C4-2B (cell line): ENCODE results near the gene FGF18.

ENCODE experiments used
- H3K27ac ChIP-seq: fragments of 450-650 bp; 2 replicates; pipeline ENCODE4 v1.5.1; 2017
- ZFX ChIP-seq: fragments of 450-650 bp; IDR thresholded peaks from 2 replicates; pipeline ENCODE4 v1.6.1; 2017
- TF ChIP-seq, protein P1 (sequence below): fragments of 450-650 bp; conservative IDR thresholded peaks from 2 replicates; pipeline ENCODE4 v1.5.1; 2017; ENCODE audit warnings: mild to moderate bottlenecking

The FGF18 gene

DNA sequence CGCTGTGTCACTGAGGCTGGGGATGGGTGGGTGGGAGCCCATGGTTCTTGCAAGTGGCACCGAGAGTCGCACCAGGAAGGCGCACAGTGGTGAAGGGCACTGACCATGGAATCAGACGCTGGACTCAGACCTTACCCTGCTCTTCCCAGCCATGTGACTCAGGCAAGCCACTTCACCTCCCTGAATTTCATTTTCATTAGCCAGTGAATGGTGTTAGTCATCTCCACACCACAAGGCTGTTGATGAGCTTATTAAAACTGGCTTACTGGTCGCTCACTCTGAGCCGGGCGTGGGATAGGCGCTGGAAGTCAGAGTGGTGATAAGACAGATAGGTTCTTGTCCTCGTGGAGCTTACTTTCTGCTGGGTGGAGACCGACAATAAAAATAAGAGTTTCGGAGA, 25.1 kb downstream of the FGF18 start:
- TF ChIP-seq, protein P1, sequence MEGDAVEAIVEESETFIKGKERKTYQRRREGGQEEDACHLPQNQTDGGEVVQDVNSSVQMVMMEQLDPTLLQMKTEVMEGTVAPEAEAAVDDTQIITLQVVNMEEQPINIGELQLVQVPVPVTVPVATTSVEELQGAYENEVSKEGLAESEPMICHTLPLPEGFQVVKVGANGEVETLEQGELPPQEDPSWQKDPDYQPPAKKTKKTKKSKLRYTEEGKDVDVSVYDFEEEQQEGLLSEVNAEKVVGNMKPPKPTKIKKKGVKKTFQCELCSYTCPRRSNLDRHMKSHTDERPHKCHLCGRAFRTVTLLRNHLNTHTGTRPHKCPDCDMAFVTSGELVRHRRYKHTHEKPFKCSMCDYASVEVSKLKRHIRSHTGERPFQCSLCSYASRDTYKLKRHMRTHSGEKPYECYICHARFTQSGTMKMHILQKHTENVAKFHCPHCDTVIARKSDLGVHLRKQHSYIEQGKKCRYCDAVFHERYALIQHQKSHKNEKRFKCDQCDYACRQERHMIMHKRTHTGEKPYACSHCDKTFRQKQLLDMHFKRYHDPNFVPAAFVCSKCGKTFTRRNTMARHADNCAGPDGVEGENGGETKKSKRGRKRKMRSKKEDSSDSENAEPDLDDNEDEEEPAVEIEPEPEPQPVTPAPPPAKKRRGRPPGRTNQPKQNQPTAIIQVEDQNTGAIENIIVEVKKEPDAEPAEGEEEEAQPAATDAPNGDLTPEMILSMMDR: no peak
- TF ChIP-seq ZFX: no peak
- no peak overlapping the region for H3K27ac ChIP-seq

DNA sequence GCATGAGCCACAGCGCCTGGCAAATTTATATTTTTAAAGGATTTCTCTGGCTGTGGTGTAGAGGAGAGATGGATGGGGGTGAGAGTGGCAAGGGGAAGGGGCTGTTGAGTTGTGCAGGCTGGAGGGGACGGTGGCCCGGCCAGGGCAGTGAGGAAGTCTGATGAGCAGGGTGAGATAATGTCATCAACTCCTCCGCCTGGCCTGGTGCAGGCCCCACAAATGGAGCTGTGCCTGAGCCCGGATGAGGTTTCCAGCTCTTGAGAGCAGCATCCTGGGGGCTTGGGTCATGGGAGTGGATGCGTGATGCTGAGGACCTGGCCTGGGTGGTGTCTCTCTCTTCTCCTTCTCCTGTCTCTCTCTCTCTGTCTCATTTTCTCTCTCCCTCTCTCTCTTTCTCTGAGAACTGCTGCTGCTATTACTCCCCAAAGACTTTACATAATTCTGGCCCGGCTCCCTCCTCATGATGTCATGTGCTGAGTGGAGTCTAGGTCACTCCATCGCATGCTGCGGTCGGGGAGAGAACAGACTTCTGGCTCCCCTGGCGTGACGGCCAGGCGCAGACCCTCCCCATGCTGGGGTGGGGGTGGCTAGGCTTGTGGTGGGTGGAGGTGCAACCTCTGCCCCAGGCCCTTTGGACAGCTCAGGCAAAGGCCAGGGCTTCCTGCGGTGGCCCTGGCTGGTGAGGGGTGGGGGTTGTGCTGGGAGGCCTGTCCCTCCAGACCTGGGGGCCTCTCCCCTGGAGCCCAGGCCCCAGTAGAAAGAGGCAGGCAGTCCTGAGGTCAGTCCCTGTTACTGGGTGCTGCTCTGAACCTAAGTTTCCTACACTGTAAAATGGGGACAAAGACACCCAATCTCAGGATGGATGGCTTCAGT, 26.4 kb downstream of the FGF18 start:
- no peak for TF ChIP-seq ZFX
- TF ChIP-seq, protein P1: no peak

DNA sequence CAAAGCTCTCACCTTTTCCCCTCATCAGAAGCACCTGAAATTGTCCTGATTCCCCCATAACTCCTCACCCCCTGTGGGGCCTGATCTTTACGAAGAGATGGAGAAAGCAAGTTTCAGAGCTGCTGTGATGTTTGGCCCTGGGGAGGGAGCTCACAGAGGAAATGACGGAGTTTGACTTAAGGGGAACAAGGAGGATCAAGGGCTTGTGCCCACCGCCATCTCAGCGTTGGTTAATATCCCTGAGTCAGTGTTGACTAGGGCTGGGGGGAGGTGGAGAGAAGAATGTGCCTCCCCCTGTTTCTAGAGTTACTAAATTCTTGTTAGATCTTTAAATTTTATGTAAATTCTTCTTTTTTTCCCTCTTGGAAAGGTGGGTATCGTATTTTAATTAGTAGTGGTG, 27.8 kb downstream of the FGF18 start:
- H3K27ac ChIP-seq: no peak overlapping the region
- TF ChIP-seq, protein P1: no peak
- TF ChIP-seq ZFX: no peak

More for the DNA sequence above, 26.4 kb downstream of the FGF18 start:
- H3K27ac ChIP-seq: no peak overlapping the region

DNA sequence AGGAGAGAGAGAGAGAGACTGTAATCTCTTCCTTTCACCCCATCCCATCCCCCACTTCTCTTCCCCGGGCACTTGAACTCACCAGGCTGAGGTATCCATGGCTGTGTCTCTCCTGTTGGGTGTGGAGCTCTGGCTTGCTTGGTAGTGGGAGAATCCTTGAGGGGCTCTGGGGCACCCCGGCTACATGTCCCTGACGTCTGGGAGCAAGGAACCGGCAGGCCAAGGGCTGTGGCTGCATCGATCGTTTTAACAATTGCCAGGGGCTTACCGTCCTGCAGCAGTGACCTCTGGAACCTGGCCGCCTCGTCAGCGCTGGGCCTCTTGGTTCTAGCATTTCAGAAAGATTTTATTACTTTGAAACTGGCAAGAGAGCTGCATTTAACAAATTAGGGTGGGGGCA, 30.0 kb downstream of the FGF18 start:
- TF ChIP-seq, protein P1: no peak
- no peak for TF ChIP-seq ZFX
- H3K27ac ChIP-seq: no peak overlapping the region

DNA sequence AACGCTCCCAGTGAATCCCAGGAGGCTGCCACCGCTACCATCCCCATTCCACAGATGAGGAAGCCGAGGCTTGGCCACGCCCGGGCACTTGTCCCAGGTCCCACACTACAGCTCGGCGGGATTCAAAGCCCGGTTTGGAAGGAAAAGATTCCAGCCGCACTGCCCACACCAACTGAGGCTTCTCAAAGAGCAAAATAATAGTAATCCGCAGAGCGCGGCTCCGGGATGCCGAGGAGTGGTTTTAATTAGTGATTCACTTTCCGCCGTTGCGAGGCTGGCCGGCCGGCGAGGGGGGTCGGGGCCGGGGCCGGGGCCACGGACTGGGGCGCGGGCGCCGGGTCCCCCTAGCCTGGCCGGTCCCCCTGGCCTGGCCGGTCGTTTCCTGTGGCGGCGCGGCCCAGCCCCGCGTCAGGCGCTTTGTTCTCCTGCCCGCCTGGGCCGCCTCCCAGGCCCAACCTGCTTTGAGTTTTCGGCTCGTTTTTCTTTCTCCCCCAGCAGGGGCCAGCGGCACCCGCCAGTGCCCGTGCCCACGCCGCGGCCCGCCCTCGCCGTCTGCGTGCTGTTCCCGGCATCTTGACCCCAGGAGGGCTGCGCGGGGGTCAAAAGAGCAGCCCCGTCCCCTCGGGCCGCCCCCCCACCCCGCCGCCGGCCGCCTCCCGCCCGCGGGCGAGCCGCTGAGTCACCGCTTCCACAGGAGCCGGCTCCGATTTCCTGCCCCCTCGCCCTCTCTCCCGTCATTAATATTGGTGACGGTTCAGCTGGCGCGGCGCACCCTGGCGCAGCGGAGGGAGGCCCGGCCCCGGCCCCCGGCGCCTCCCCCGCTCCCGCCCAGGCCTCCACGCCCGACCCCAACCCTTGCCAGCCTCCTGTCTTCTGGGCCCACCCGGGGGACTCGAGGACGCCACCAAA, 31.2 kb downstream of the FGF18 start:
- TF ChIP-seq ZFX: no peak
- TF ChIP-seq, protein P1: no peak
- H3K27ac ChIP-seq: no peak overlapping the region

DNA sequence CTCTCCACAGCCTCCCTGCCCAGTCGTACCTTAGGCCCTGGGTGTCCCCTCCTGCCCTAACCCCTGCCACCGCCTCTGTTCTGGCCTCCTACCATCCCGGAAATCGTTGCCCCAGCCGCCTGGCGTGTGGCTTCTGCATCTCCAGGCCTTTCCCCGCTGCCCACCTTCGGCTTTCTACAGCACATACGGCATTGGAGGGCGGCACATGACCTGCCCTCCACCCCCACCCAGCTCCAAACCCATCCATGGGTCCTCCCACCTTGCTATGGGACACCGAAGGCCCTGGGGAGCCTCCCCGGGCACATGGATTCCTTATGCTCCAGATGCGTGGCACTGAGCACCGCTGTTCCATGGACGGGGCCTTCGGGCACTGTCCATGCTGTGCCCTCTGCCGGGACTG, 32.0 kb downstream of the FGF18 start:
- no peak overlapping the region for H3K27ac ChIP-seq
- TF ChIP-seq ZFX: no peak
- TF ChIP-seq, protein P1: no peak
